Head of caudate nucleus (tissue), 42 donors: ENCODE measurements around the gene LMF1.

Source experiments
- DNase-seq, 42 donors: peaks; one replicate each; pipeline versions ENCODE4 v3.0.0 to v3.0.0-alpha.2; 2020 to 2021; ENCODE audit warnings: mixed read lengths in 7 of 42
- intact Hi-C: fragments of 100-400 bp; cut with DNase I; formaldehyde crosslinking; loops from one replicate; pipeline ENCODE4 v1.15.0; 2022

The LMF1 gene

GRCh38 chr16:854808-855410 is 115.9 kb downstream of the LMF1 start:
- intact Hi-C loops, result no loop called here
- DNase-seq, result no peak

- intact Hi-C loops, result no loop called here
- DNase-seq, result no peak
Measured at GRCh38 chr16:853981-854807, 116.6 kb downstream of the LMF1 start.

GRCh38 chr16:853306-853705 is 117.5 kb downstream of the LMF1 start:
- DNase-seq, result peak in 1 of 42 donors; percentile 49
- intact Hi-C loops, result no loop called here

DNA sequence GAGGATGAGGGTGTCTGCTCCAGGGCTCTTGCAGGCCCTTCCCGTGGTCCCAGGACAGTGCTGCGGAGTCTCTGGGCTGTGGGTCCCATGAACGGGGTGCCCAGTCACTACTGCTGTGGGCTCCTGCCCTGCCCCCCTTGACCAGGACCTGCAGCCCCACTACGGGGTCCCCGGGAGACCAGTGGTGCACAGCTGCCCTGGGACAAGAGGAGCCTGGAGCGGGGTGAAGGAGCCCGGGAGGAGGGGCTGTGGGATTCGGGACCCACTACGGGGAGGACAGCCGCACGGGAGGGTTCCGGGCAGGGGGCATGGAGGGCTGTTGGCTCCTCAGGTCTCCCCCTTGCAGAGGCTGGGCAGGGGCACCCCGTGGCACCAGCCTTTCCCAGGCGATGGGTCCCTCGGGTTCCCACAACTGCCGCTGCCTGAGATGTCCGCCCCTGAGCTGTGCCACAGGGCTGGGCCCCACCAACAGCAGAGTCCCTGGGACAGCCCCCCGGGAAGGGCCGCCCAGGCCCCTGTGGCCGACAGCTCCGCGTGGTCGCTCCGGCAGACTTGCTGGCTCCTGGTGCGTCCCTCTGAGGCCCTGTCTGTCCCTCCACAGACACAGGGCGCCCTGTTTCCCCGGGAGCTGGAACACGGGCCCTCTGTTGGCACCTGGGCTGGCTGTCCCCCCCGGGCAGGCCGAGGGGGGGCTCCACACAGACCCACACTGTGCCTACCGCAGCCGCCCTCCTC is 118.2 kb downstream of the LMF1 start:
- DNase-seq, result peak; percentile 29 to 89 (median 68)
- intact Hi-C loops, result no loop called here

- intact Hi-C loops, result no loop called here
- DNase-seq, result no peak
Measured at GRCh38 chr16:851871-852270, 118.9 kb downstream of the LMF1 start.

DNA sequence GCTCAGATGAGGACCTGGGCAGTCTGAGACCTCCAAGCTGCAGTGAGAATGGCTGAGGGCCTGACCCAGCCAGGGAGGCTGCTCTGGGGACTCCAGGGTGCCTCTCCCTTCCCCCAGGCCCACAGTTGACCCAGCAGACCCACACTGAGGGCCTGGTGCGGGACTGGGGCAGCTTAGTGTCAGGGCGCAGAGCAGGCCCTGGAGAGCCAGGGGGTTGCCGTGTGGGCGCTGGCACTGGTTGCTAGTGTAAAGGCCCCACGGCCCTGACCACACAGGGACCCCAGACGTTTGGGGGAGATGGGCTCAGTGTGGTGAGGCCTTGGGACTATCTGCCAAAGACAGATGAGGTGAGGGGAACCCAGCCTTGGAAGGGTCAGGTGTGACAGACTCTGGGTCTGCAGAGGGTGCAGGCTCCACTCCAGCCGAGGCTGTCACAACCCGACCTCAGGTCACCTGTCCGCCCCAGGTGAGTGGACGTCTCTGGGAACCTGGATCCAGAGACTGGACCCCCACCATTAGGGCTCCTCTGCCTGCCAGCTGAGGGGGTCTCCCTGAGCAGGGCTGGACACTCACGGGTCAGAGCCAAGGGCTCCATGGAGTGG is 119.5 kb downstream of the LMF1 start:
- intact Hi-C loops, result no loop called here
- no peak for DNase-seq

DNA sequence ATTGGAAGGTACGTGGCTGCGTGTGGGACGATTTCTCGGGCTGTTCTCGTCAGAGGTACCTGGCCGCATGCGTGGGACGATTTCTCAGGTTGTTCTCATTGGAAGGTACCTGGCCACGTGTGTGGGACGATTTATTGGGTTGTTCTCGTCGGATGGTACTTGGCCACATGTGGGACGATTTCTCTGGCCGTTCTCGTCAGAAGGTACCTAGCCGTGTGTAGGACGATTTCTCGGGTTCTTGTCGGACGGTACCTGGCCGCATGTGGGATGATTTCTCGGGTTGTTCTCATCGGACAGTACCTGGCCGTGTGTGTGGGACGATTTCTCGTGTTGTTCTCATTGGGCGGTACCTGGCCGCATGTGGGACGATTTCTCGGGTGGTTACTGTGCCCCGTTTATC is 120.1 kb downstream of the LMF1 start:
- intact Hi-C loops, result no loop called here

DNA sequence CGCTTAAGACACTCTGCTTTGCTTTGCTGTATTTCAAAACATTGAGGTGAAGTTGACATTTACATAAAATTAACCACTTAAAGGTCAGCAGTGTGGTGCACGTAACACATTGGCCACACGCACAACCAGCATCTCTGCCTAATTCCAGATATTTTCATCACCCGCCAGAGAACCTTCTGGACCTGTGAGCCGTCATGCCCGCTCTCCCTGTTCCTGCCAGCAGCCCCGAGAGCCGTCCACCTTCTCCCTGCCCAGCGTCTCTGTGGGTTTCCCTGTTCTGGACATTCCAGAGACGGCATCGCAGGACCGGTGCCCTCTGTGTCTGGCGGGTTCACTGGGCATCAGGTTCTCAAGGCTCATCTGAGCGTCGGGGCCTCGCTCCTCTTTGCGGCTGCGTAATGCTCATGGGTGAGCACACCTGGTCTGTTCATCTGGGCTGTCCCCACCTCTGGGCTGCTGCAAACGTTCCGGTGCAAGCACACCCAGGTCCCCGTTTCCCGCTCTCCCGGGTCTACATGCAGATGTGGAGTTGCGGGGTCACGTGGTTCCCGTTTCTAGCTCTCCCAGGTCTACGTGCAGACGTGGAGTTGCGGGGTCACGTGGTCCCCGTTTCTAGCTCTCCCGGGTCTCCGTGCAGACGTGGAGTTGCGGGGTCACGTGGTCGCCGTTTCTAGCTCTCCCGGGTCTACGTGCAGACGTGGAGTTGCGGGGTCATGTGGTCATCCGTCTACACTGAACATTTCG is 122.1 kb downstream of the LMF1 start:
- no peak for DNase-seq
- intact Hi-C loops, result no loop called here

More for the DNA sequence above, 120.1 kb downstream of the LMF1 start:
- DNase-seq, result no peak

DNA sequence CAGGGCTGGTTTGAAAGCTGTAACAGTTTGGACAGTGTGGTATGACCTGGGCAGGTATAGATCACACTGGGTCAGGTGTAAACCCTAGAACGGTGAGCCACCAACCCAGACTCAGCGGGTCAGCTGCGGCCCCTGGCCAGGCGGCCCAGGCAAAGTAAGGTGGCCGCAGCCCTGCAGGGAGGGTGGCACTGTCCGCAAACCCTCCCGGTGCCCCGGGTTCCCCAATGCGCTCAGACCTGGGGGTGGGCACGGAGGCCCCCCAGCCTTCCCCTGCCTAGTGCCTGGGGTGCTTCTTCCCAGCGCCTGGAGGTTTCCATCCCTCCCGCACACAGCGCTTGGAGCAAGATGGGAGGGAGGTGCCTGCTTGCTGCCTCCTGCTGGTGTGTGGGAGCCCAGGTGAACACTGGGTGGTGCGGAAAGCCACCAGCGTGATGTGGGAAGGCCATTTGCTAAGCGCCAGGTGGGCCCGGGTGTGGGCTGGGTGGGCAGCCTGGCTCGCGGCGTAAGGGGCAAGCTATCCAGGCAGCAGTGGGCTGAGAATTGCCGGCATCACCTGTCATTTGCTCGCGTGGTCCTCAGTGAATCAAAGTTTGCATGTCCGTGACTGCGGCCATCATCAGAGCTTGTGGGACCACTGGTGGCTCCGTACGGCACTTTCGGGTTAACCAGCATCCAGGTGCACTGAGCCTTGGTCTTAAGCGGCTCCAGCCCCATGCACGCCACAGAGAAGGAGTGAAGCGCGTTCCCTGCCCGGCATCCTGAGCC is 122.9 kb downstream of the LMF1 start:
- intact Hi-C loops, result no loop called here
- peak in 24 of 42 donors; percentile 27 to 81 (median 49) for DNase-seq

DNA sequence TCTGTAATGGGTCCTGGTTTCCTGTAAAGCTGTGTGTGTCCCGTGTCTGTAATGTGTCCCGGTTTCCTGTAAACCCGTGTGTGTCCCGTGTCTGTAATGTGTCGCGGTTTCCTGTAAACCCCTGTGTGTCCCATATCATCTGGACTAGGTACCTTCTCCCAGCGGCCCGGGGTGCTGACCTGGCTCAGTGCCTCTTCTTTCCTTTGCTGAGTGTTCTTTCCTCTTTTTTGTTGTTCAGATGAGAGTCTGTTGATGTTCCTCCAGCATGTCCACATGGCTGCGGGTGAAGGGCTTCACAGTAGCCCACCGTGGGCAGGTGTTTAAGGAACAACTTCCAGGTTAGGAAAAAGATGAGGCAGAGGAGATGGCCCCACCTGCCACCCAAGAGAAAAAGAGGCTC is 123.6 kb downstream of the LMF1 start:
- DNase-seq, result no peak
- intact Hi-C loops, result no loop called here

DNA sequence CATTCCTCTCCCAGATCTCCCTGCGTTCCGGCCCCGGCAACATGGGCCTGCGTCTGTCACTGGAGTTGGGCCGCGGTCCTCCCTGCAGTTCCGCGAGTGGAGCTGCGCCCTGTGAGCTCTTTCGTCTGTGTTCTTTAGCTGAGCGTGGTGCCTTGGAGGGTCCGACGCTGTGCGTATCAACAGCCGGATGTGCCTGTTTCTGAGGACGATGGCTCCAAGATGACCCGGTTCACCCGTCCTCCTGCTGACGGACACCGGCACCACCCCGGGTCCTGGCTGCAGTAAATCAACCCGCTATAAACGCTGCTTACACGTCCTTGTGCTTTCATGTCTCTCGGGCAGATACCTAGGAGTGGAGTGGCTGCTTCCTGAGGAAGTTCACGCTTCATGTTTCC is 125.4 kb downstream of the LMF1 start:
- intact Hi-C loops, result no loop called here

GRCh38 chr16:844638-845350 is 126.0 kb downstream of the LMF1 start:
- intact Hi-C loops, result no loop called here
- DNase-seq, result no peak

More for the DNA sequence above, 125.4 kb downstream of the LMF1 start:
- no peak for DNase-seq

DNA sequence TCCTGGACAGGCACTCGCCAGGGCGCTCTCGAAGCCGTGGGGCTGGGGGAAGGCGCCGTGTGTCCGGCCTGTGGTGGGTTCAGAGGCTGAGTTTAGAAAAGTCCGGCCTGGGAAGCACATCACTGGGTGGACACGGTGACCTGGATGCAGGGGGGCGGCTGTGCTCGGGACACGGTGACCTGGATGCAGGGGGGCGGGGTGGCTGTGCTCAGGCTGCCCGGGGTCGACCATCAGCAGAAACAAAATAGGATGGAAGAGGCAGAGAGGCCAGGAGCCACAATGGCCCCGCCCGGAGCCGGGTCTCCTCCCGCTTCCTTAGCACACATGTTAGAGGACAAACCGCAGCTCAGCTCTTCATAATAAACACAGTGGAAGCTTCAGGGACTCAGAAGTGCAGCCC is 127.0 kb downstream of the LMF1 start:
- intact Hi-C loops, result no loop called here
- DNase-seq, result no peak

GRCh38 chr16:842711-843560 is 127.8 kb downstream of the LMF1 start:
- DNase-seq, result peak in 3 of 42 donors; percentile 13 to 41 (median 31)
- intact Hi-C loops, result no loop called here

- DNase-seq, result peak; percentile 32 to 93 (median 72)
- intact Hi-C loops, result no loop called here
Measured at GRCh38 chr16:842061-842476, 128.7 kb downstream of the LMF1 start.

- intact Hi-C loops, result no loop called here
- DNase-seq, result no peak
Measured at GRCh38 chr16:841455-842060, 129.2 kb downstream of the LMF1 start.
